ENCODE results near the gene EIF4E2.

Gene EIF4E2

DNA sequence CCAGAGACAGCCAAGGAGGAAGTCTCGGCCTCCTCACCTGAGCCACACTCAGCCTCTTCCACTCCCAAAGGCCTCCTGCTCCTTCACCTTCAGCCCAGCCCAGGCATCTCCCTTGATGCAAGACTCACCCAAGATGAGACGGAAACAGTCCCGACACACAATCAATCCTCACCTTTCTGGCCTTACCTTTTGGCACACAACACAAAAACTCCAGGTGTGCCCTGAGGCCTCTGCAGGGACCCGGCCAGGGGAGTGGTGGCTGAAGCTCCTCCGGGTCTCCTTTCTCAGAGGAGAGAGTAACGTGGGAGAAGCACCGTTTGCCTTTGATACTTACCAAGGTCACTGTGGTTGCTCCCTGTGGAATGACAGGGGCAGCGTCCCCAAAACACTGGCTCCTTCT lies 59.1 kb downstream of the EIF4E2 start:
- no peak overlapping the region for H3K27ac Mint-ChIP-seq (ENCODE audit: low read depth)
- peaks cover 2% of the 10 kb centered on the region for H3K27me3 Mint-ChIP-seq
- DNase-seq (ENCODE audit: low spot score in 2 of 2) (no peak), ATAC-seq (replicated peaks; ENCODE audit: extremely low read depth, poor library complexity, severe bottlenecking) (no peak)
- peaks cover 9% of the 10 kb centered on the region for H3K4me1 Mint-ChIP-seq
- H3K36me3 Mint-ChIP-seq (ENCODE audit: insufficient read depth), result peaks cover 3% of the 10 kb centered on the region
- H3K9me3 Mint-ChIP-seq, result no peaks in the 10 kb centered on the region
- no peak overlapping the region for H3K4me3 Mint-ChIP-seq

GRCh38 chr2:232610081-232610480 lies 59.6 kb downstream of the EIF4E2 start:
- no peak overlapping the region for H3K27ac Mint-ChIP-seq (ENCODE audit: low read depth)
- ATAC-seq (replicated peaks; ENCODE audit: extremely low read depth, poor library complexity, severe bottlenecking), result no peak
- H3K4me3 Mint-ChIP-seq, result no peak overlapping the region
- no peaks in the 10 kb centered on the region for H3K9me3 Mint-ChIP-seq
- peaks cover 9% of the 10 kb centered on the region for H3K4me1 Mint-ChIP-seq
- DNase-seq (ENCODE audit: low spot score in 2 of 2), result no peak
- peaks cover 3% of the 10 kb centered on the region for H3K36me3 Mint-ChIP-seq (ENCODE audit: insufficient read depth)
- no peaks in the 10 kb centered on the region for H3K27me3 Mint-ChIP-seq

DNA sequence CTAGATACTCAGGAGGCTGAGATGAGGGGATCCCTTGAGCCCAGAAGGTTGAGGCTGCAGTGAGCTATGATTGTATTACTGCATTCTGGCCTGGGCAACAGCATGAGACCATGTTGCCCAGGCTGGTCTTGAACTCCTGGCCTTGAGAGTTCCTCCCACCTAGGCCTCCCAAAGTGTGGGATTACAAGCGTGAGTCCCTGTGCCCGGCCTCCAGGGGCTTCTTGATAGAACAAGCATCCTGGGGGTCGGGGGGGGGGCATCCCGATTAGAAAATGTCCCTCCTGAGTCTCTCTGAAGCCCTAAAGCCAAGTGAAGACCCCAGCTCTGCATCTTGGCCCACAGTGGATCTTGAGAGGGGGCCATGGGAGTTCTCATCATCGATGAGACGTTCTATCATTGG lies 60.6 kb downstream of the EIF4E2 start:
- DNase-seq (ENCODE audit: low spot score in 2 of 2) (no peak), ATAC-seq (replicated peaks; ENCODE audit: extremely low read depth, poor library complexity, severe bottlenecking) (no peak)
- Mint-ChIP-seq H3K4me3 (no peak overlapping the region), H3K4me1 (peaks cover 4% of the 10 kb centered on the region), H3K36me3 (ENCODE audit: insufficient read depth) (peaks cover 2% of the 10 kb centered on the region), H3K9me3 (no peaks in the 10 kb centered on the region), H3K27me3 (no peaks in the 10 kb centered on the region), H3K27ac (ENCODE audit: low read depth) (no peak overlapping the region)

DNA sequence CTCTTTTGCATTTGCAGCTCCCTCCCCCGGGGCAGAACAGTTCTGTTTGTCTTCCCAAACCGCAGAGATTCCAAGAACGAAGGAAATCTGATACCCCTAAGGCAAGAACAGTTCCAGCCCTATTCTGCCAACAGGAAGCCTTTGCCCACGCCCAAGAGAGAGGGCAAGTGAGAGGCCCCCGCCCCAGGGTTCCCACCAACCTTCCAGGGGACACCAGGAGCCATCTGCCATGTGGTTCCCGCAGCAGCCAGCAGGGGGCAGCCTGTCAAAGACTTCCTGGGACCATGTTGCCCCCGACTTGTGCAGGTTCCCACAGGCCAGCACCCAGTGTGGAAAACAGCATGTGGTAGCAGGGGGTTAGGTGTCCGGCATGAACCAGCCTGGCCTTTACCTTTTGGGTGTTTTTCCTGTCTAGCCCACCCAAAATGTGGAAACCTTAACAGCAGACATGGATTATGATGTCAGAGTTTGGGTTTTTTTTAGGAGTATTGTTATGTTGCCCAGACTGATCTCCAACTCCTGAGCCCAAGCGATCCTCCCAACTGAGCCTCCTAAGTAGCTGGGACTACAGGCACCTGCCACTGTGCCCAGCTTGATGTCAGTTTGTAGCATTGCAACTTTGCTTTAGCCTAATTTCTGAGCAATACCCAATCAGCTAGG lies 61.2 kb downstream of the EIF4E2 start:
- DNase-seq (ENCODE audit: low spot score in 2 of 2) (peak; percentile 41 to 63), ATAC-seq (replicated peaks; ENCODE audit: extremely low read depth, poor library complexity, severe bottlenecking) (no peak)
- no peaks in the 10 kb centered on the region for H3K9me3 Mint-ChIP-seq
- no peak overlapping the region for H3K27ac Mint-ChIP-seq (ENCODE audit: low read depth)
- no peaks in the 10 kb centered on the region for H3K27me3 Mint-ChIP-seq
- H3K36me3 Mint-ChIP-seq (ENCODE audit: insufficient read depth), result peaks cover 2% of the 10 kb centered on the region
- H3K4me3 Mint-ChIP-seq, result no peak overlapping the region
- H3K4me1 Mint-ChIP-seq, result no peaks in the 10 kb centered on the region

- Mint-ChIP-seq H3K27me3 (no peaks in the 10 kb centered on the region), H3K4me3 (no peak overlapping the region), H3K27ac (ENCODE audit: low read depth) (no peak overlapping the region), H3K4me1 (no peaks in the 10 kb centered on the region), H3K9me3 (no peaks in the 10 kb centered on the region), H3K36me3 (ENCODE audit: insufficient read depth) (peaks cover 2% of the 10 kb centered on the region)
- DNase-seq (ENCODE audit: low spot score in 2 of 2) (no peak), ATAC-seq (replicated peaks; ENCODE audit: extremely low read depth, poor library complexity, severe bottlenecking) (no peak)
Observed at GRCh38 chr2:232613538-232614134, 63.1 kb downstream of the EIF4E2 start.

GRCh38 chr2:232615339-232615738 lies 64.8 kb downstream of the EIF4E2 start:
- H3K4me3 Mint-ChIP-seq, result no peak overlapping the region
- no peaks in the 10 kb centered on the region for H3K9me3 Mint-ChIP-seq
- H3K27ac Mint-ChIP-seq (ENCODE audit: low read depth), result no peak overlapping the region
- H3K4me1 Mint-ChIP-seq, result no peaks in the 10 kb centered on the region
- DNase-seq (ENCODE audit: low spot score in 2 of 2) (no peak), ATAC-seq (replicated peaks; ENCODE audit: extremely low read depth, poor library complexity, severe bottlenecking) (no peak)
- H3K36me3 Mint-ChIP-seq (ENCODE audit: insufficient read depth), result peaks cover 2% of the 10 kb centered on the region
- H3K27me3 Mint-ChIP-seq, result peaks cover under 1% of the 10 kb centered on the region
